ENCODE measurements around the gene PAIP2B. TPM values are rescaled to one million over a fixed set of nuclear protein-coding genes. Genes with fewer than 3 reads are reported as not detected.
"Not testable (repeated sequence)": the region's sequence is repeated elsewhere in the genome, so short reads cannot be mapped to it uniquely, and the experiment has no call there.

PAIP2B gene
- total RNA-seq, 6 experiments from 2014 or later, result 0.11 to 0.40 (median 0.20) TPM

- H3K27ac Mint-ChIP-seq, result no peak overlapping the region
- no peak overlapping the region for H3K4me3 Mint-ChIP-seq
- no peak for DNase-seq
- peaks cover 26% of the 10 kb centered on the region for H3K27me3 Mint-ChIP-seq (ENCODE audit: insufficient read depth)
- H3K36me3 Mint-ChIP-seq (ENCODE audit: low read depth), result peaks cover 4% of the 10 kb centered on the region; the same call in 1 of the 2 replicates
- TF ChIP-seq CTCF (IDR thresholded peaks at IDR 0.05), result no peak
- peaks cover 7% of the 10 kb centered on the region; the same call in 1 of the 2 replicates for H3K9me3 Mint-ChIP-seq
- H3K4me1 Mint-ChIP-seq (ENCODE audit: low read depth), result no peaks in the 10 kb centered on the region
These were observed 9.2 kb upstream of the PAIP2B start for GRCh38 chr2:71235930-71236587.

GRCh38 chr2:71233072-71233471, 6.2 kb upstream of the PAIP2B start:
- DNase-seq; H3K27ac Mint-ChIP-seq; H3K4me1 Mint-ChIP-seq (ENCODE audit: low read depth); H3K9me3 Mint-ChIP-seq; H3K4me3 Mint-ChIP-seq; H3K36me3 Mint-ChIP-seq (ENCODE audit: low read depth): not testable (repeated sequence)
- H3K27me3 Mint-ChIP-seq (ENCODE audit: insufficient read depth), result peaks cover 16% of the 10 kb centered on the region

GRCh38 chr2:71226096-71226964, 573 bp downstream of the PAIP2B start:
- no peak; the same call in 1 of the 2 replicates for TF ChIP-seq CTCF (IDR thresholded peaks at IDR 0.05)
- Mint-ChIP-seq H3K4me1 (ENCODE audit: low read depth) (peaks cover 6% of the 10 kb centered on the region), H3K27me3 (ENCODE audit: insufficient read depth) (peaks cover 14% of the 10 kb centered on the region), H3K36me3 (ENCODE audit: low read depth) (no peaks in the 10 kb centered on the region), H3K4me3 (peak overlapping the region; percentile 93), H3K9me3 (peaks cover 4% of the 10 kb centered on the region; the same call in 1 of the 2 replicates), H3K27ac (no peak overlapping the region)
- no peak for DNase-seq

GRCh38 chr2:71224935-71225334, 2.0 kb downstream of the PAIP2B start:
- no peak for TF ChIP-seq CTCF (IDR thresholded peaks at IDR 0.05)
- Mint-ChIP-seq H3K27ac (no peak overlapping the region), H3K27me3 (ENCODE audit: insufficient read depth) (peaks cover 14% of the 10 kb centered on the region)

GRCh38 chr2:71224457-71224856, 2.4 kb downstream of the PAIP2B start:
- Mint-ChIP-seq H3K36me3 (ENCODE audit: low read depth) (no peaks in the 10 kb centered on the region), H3K9me3 (peaks cover 4% of the 10 kb centered on the region; the same call in 1 of the 2 replicates), H3K4me1 (ENCODE audit: low read depth) (peaks cover 6% of the 10 kb centered on the region), H3K4me3 (no peak overlapping the region), H3K27me3 (ENCODE audit: insufficient read depth) (peaks cover 14% of the 10 kb centered on the region), H3K27ac (no peak overlapping the region)
- no peak for DNase-seq
- no peak for TF ChIP-seq CTCF (IDR thresholded peaks at IDR 0.05)

More at GRCh38 chr2:71224935-71225334, 2.0 kb downstream of the PAIP2B start:
- peaks cover 4% of the 10 kb centered on the region; the same call in 1 of the 2 replicates for H3K9me3 Mint-ChIP-seq
- H3K4me3 Mint-ChIP-seq, result no peak overlapping the region
- H3K36me3 Mint-ChIP-seq (ENCODE audit: low read depth), result no peaks in the 10 kb centered on the region
- peaks cover 6% of the 10 kb centered on the region for H3K4me1 Mint-ChIP-seq (ENCODE audit: low read depth)
- DNase-seq, result no peak

Data from HFFc6 (cell line).